Spleen (tissue), 7 donors: Measurements from ENCODE around the gene CSGALNACT2.

Experiments
- CTCF ChIP-seq, 11 experiments: fragments of 200-600 bp in 7 of 11; fragments of 450-650 bp in 4 of 11; sonication (generic) in 4 of 11; IDR thresholded peaks in 8 of 11; conservative IDR thresholded peaks in 3 of 11; 1 replicate in 7 of 11; 2 replicates in 4 of 11; pipeline versions ENCODE4 v1.4.0 to v1.8.0; 2016 to 2021; ENCODE audit warnings: antibody characterized with exemption in 11 of 11, inconsistent platforms in 4 of 11, mild to moderate bottlenecking in 1 of 11
- POLR2A ChIP-seq, 3 donors: fragments of 450-650 bp; IDR thresholded peaks; one replicate each; pipeline ENCODE4 v1.5.1; 2017; ENCODE audit warnings: antibody characterized with exemption in 3 of 3, mild to moderate bottlenecking in 1 of 3
- POLR2AphosphoS5 ChIP-seq, 3 donors: sonication (generic); formaldehyde crosslinking; IDR thresholded peaks; one replicate each; pipeline ENCODE4 v1.5.1; 2017; ENCODE audit warnings: antibody characterized with exemption in 3 of 3
- donor health status: DM: no; HTN: no; CAD: no; lungs with moderate emphysema.
- donor health status: DM: no; HTN: no; CAD: no.
- donor health status: DM: no; HTN: no; CAD: no.

- TF ChIP-seq CTCF (IDR thresholded peaks at IDR 0.05 in 8 of 11, conservative IDR thresholded peaks at IDR 0.05 in 3 of 11) (no peak), POLR2A (IDR thresholded peaks at IDR 0.05) (no peak), POLR2AphosphoS5 (IDR thresholded peaks at IDR 0.05) (no peak)
These were observed 22.2 kb upstream of the CSGALNACT2 start for GRCh38 chr10:43115881-43116595.
